ENCODE data around the gene FBXO24. TPM values are rescaled to one million over a fixed set of nuclear protein-coding genes. Genes with fewer than 3 reads are reported as not detected.

FBXO24 gene
- total RNA-seq, 1 experiment from 2014 or later, result 1.1 TPM

GRCh38 chr7:100640517-100641440, 54.7 kb downstream of the FBXO24 start:
- peaks cover 7% of the 10 kb centered on the region for H3K36me3 Mint-ChIP-seq (ENCODE audit: insufficient read depth, unreplicated experiment)
- DNase-seq (ENCODE audit: unreplicated experiment), result no peak
- CTCF ChIA-PET, result no interaction called here
- BruUV-seq (replicated peaks), result no TSS peak
- H3K4me1 Mint-ChIP-seq (ENCODE audit: insufficient read depth, unreplicated experiment), result no peaks in the 10 kb centered on the region
- H3K4me3 Mint-ChIP-seq (ENCODE audit: unreplicated experiment), result no peak overlapping the region
- no peak for TF ChIP-seq CTCF (IDR thresholded peaks at IDR 0.05; ENCODE audit: unreplicated experiment)
- intact Hi-C loops (cut with micrococcal nuclease), result no loop called here
- POLR2A ChIA-PET, result no interaction called here
- H3K9me3 Mint-ChIP-seq (ENCODE audit: unreplicated experiment), result no peaks in the 10 kb centered on the region
- no peak overlapping the region for H3K27ac Mint-ChIP-seq (ENCODE audit: low read depth, unreplicated experiment)
- peaks cover 23% of the 10 kb centered on the region for H3K27me3 Mint-ChIP-seq (ENCODE audit: insufficient read depth, unreplicated experiment)

- intact Hi-C loops (cut with micrococcal nuclease), result no loop called here
- Mint-ChIP-seq H3K4me1 (ENCODE audit: insufficient read depth, unreplicated experiment) (no peaks in the 10 kb centered on the region), H3K4me3 (ENCODE audit: unreplicated experiment) (no peak within 1 kb of the TSS), H3K36me3 (ENCODE audit: insufficient read depth, unreplicated experiment) (peaks cover 5% of the 10 kb centered on the region), H3K27ac (ENCODE audit: low read depth, unreplicated experiment) (no peak within 1 kb of the TSS), H3K9me3 (ENCODE audit: unreplicated experiment) (no peaks in the 10 kb centered on the region), H3K27me3 (ENCODE audit: insufficient read depth, unreplicated experiment) (peaks cover 25% of the 10 kb centered on the region)
- no TSS peak for BruUV-seq (replicated peaks)
- TF ChIP-seq CTCF (IDR thresholded peaks at IDR 0.05; ENCODE audit: unreplicated experiment), result no peak
- ChIA-PET CTCF (interaction anchor here (0.5 kb wide), 1 partner anchor 143 kb away, joined by 3 read pairs; no protein-coding TSS in a partner anchor), POLR2A (no interaction called here)
- DNase-seq (ENCODE audit: unreplicated experiment), result no peak
These were observed 55.3 kb downstream of the FBXO24 start, which contains the start of gene TFR2 for GRCh38 chr7:100641463-100641859. TSS of gene TFR2 (minus strand) at chr7:100641552. CDS start at chr7:100641509, 43 bp downstream.

- H3K9me3 Mint-ChIP-seq (ENCODE audit: unreplicated experiment), result no peaks in the 10 kb centered on the region
- no TSS peak for BruUV-seq (replicated peaks)
- TF ChIP-seq CTCF (IDR thresholded peaks at IDR 0.05; ENCODE audit: unreplicated experiment), result no peak
- POLR2A ChIA-PET, result no interaction called here
- no peak overlapping the region for H3K27ac Mint-ChIP-seq (ENCODE audit: low read depth, unreplicated experiment)
- peaks cover 21% of the 10 kb centered on the region for H3K27me3 Mint-ChIP-seq (ENCODE audit: insufficient read depth, unreplicated experiment)
- H3K4me3 Mint-ChIP-seq (ENCODE audit: unreplicated experiment), result no peak overlapping the region
- intact Hi-C loops (cut with micrococcal nuclease), result no loop called here
- no peaks in the 10 kb centered on the region for H3K4me1 Mint-ChIP-seq (ENCODE audit: insufficient read depth, unreplicated experiment)
- CTCF ChIA-PET, result interaction anchor here (0.5 kb wide), 2 partner anchors 143 to 173 kb away, joined by 3 to 4 read pairs; no protein-coding TSS in a partner anchor
- no peak for DNase-seq (ENCODE audit: unreplicated experiment)
- H3K36me3 Mint-ChIP-seq (ENCODE audit: insufficient read depth, unreplicated experiment), result no peaks in the 10 kb centered on the region
These were observed 55.9 kb downstream of the FBXO24 start for GRCh38 chr7:100641860-100642533.

- no peak for DNase-seq (ENCODE audit: unreplicated experiment)
- H3K27me3 Mint-ChIP-seq (ENCODE audit: insufficient read depth, unreplicated experiment), result peaks cover 19% of the 10 kb centered on the region
- intact Hi-C loops (cut with micrococcal nuclease), result no loop called here
- H3K36me3 Mint-ChIP-seq (ENCODE audit: insufficient read depth, unreplicated experiment), result no peaks in the 10 kb centered on the region
- TF ChIP-seq CTCF (IDR thresholded peaks at IDR 0.05; ENCODE audit: unreplicated experiment), result no peak
- no TSS peak for BruUV-seq (replicated peaks)
- no peaks in the 10 kb centered on the region for H3K4me1 Mint-ChIP-seq (ENCODE audit: insufficient read depth, unreplicated experiment)
- no peaks in the 10 kb centered on the region for H3K9me3 Mint-ChIP-seq (ENCODE audit: unreplicated experiment)
- H3K4me3 Mint-ChIP-seq (ENCODE audit: unreplicated experiment), result no peak overlapping the region
- ChIA-PET POLR2A (no interaction called here), CTCF (interaction anchor here (0.5 kb wide), 1 partner anchor 174 kb away, joined by 4 read pairs; no protein-coding TSS in a partner anchor)
- no peak overlapping the region for H3K27ac Mint-ChIP-seq (ENCODE audit: low read depth, unreplicated experiment)
These were observed 56.4 kb downstream of the FBXO24 start for GRCh38 chr7:100642534-100642907.
